Activated CD8-positive, alpha-beta T cell treated with anti-CD3 and anti-CD28 coated beads for 36 hours (primary cell): ENCODE results near the gene CACNA2D4. TPM values are rescaled to one million over a fixed set of nuclear protein-coding genes. Genes with fewer than 3 reads are reported as not detected.

Source experiments
- ATAC-seq: fragments of 200-7000 bp; cut with Tn5 transposase; one replicate; pipeline ENCODE4 v1.10.0; 2021; ENCODE audit warnings: mild to moderate bottlenecking, moderate library complexity
- CTCF ChIA-PET: fragments of 350-600 bp; sonication (Branson Sonifier 250); formaldehyde crosslinking; loops from one replicate; lab custom pipeline; 2021; ENCODE audit warnings: antibody characterized with exemption; lab: Charles Lee
- POLR2A ChIA-PET: fragments of 350-600 bp; sonication (Branson Sonifier 250); formaldehyde crosslinking; loops from one replicate; lab custom pipeline; 2021; ENCODE audit warnings: antibody characterized with exemption; lab: Charles Lee
- DNase-seq: peaks from one replicate; pipeline ENCODE4 v3.0.0-alpha.2; 2020
- H3K27ac Mint-ChIP-seq: one replicate; pipeline ENCODE4 v1.8.0; 2021; ENCODE audit warnings: mild to moderate bottlenecking, mixed read lengths
- H3K27me3 Mint-ChIP-seq: one replicate; pipeline ENCODE4 v1.8.0; 2021; ENCODE audit warnings: mixed read lengths
- H3K36me3 Mint-ChIP-seq: one replicate; pipeline ENCODE4 v1.8.0; 2021; ENCODE audit warnings: low read depth, mixed read lengths
- H3K4me1 Mint-ChIP-seq: one replicate; pipeline ENCODE4 v1.8.0; 2021; ENCODE audit warnings: low read depth, mixed read lengths
- H3K4me3 Mint-ChIP-seq: one replicate; pipeline ENCODE4 v1.8.0; 2021; ENCODE audit warnings: mild to moderate bottlenecking, moderate library complexity, mixed read lengths
- H3K9me3 Mint-ChIP-seq: one replicate; pipeline ENCODE4 v1.8.0; 2021; ENCODE audit warnings: mixed read lengths
- intact Hi-C: fragments of 100-400 bp; cut with micrococcal nuclease; formaldehyde crosslinking; loops from one replicate; pipeline ENCODE4 v1.10.0; 2022
- total RNA-seq, 2 experiments: library from RNA; stranded (reverse); gene quantifications; one replicate each; pipeline ENCODE4 v1.2.3, GENCODE V29; 2021
- TF ChIP-seq, protein P1 (sequence below): fragments of 200-600 bp; IDR thresholded peaks from one replicate; pipeline ENCODE4 v1.8.0; 2022; ENCODE audit warnings: antibody characterized with exemption, mild to moderate bottlenecking

The CACNA2D4 gene
- total RNA-seq, 2 experiments from 2014 or later: 4.2 to 4.3 TPM

DNA sequence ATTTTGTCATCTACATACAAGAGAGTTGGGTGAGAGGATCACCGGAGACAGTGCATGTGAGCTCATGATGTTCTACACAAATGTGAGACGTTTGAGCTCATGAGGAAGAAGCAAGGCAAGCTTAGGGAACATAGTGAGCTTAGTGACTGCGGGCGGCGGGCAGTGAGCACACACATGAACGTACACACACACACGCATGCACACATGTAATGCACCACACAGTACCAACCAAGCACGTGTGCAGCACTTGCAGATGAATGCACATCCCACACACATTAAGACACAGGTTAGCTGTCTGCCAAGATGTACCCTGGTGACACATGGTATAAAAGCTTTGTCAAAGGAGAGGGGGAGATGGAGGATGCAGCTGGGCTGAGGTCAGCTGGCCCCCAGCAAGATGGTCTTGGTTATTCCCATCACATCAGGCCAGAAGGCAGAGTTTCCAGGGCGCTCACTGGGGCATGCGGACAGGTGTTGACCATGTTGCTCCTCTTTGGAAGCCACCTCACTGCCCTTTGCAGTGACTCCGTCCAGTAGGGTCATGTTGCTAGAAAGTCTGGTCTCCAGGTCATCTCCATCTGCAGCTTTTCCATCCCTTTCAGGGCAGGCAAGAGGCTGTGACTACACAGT lies 8.7 kb upstream of the CACNA2D4 start:
- Mint-ChIP-seq H3K4me3 (no peak overlapping the region), H3K27me3 (peaks cover 3% of the 10 kb centered on the region), H3K27ac (no peak overlapping the region), H3K4me1 (peaks cover 15% of the 10 kb centered on the region), H3K36me3 (no peaks in the 10 kb centered on the region), H3K9me3 (no peaks in the 10 kb centered on the region)
- TF ChIP-seq, protein P1, sequence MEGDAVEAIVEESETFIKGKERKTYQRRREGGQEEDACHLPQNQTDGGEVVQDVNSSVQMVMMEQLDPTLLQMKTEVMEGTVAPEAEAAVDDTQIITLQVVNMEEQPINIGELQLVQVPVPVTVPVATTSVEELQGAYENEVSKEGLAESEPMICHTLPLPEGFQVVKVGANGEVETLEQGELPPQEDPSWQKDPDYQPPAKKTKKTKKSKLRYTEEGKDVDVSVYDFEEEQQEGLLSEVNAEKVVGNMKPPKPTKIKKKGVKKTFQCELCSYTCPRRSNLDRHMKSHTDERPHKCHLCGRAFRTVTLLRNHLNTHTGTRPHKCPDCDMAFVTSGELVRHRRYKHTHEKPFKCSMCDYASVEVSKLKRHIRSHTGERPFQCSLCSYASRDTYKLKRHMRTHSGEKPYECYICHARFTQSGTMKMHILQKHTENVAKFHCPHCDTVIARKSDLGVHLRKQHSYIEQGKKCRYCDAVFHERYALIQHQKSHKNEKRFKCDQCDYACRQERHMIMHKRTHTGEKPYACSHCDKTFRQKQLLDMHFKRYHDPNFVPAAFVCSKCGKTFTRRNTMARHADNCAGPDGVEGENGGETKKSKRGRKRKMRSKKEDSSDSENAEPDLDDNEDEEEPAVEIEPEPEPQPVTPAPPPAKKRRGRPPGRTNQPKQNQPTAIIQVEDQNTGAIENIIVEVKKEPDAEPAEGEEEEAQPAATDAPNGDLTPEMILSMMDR: no peak
- ChIA-PET POLR2A (interaction anchor here (1.1 kb wide), 1 partner anchor 132 kb away, joined by 3 read pairs; no protein-coding TSS in a partner anchor), CTCF (interaction anchor here (2.6 kb wide), 1 partner anchor 13 kb away, joined by 11 read pairs; no protein-coding TSS in a partner anchor)
- intact Hi-C loops: no loop called here
- ATAC-seq (no peak), DNase-seq (no peak)

DNA sequence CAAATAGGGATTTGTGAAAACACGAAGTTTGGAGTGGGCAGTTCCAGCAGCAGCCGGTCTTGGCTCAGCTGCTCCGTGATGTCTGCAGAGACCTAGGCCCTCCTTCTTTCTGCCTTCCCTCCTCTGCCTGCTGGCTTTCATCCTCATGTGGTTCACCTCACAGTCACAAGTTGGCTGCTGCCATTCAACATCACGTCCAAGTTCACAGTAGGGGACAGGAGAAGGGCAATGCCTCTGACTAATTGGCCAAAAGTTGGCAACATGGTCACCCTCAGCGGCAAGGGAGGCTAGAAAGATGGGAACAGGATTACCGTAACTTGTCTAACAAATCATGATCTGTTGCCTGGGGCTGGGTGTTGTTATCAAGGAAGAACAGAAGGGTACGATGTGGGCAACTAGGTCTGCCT lies 7.8 kb upstream of the CACNA2D4 start:
- intact Hi-C loops: no loop called here
- TF ChIP-seq, protein P1: no peak
- Mint-ChIP-seq H3K4me1 (peaks cover 15% of the 10 kb centered on the region), H3K4me3 (no peak overlapping the region), H3K9me3 (no peaks in the 10 kb centered on the region), H3K27ac (no peak overlapping the region), H3K36me3 (no peaks in the 10 kb centered on the region), H3K27me3 (peaks cover 3% of the 10 kb centered on the region)
- no peak for DNase-seq
- no peak for ATAC-seq
- ChIA-PET CTCF (interaction anchor here (1.0 to 2.6 kb wide), 2 partner anchors 10 to 14 kb away, joined by 3 to 11 read pairs; no protein-coding TSS in a partner anchor), POLR2A (no interaction called here)

GRCh38 chr12:1925684-1926006 lies 7.2 kb upstream of the CACNA2D4 start:
- DNase-seq: no peak
- TF ChIP-seq, protein P1: no peak
- intact Hi-C loops: no loop called here

DNA sequence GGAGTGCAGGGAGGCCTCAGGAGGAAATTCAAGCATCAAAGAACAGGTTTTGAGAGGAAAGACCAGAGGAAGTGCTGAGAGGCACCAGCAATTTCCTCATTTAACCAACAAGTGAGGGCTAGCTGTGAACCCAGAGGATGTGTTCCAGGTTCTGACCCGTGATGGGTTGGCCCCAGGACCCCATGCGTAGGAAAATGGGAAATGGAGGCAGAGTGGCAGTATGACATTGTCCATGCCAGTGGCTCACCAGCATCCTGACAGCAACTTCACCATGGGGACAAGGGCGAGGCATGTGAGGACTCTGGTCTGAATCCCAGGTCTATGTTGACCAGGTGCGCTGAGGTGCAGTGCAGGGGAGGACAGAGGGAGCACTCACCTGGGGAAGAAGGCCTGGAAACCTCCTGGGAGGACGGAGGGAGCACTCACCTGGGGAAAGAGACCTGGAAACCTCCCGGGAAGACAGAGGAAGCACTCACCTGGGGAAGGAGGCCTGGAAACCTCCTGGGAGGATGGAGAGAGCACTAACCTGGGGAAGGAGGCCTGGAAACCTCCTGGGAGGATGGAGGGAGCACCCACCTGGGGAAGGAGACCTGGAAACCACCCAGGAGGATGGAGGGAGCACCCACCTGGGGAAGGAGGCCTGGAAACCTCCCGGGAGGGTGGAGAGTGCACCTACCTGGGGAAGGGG lies 6.7 kb upstream of the CACNA2D4 start:
- peaks cover 13% of the 10 kb centered on the region for H3K4me1 Mint-ChIP-seq
- ChIA-PET POLR2A (no interaction called here), CTCF (interaction anchor here (1.0 to 1.7 kb wide), 2 partner anchors 9 to 15 kb away, joined by 3 to 8 read pairs; no protein-coding TSS in a partner anchor)
- H3K36me3 Mint-ChIP-seq: no peaks in the 10 kb centered on the region
- ATAC-seq: no peak
- DNase-seq: no peak
- H3K4me3 Mint-ChIP-seq: no peak overlapping the region
- no peak overlapping the region for H3K27ac Mint-ChIP-seq
- intact Hi-C loops: no loop called here
- no peaks in the 10 kb centered on the region for H3K9me3 Mint-ChIP-seq
- TF ChIP-seq, protein P1: no peak
- H3K27me3 Mint-ChIP-seq: peaks cover 5% of the 10 kb centered on the region

More at GRCh38 chr12:1925684-1926006, 7.2 kb upstream of the CACNA2D4 start:
- POLR2A ChIA-PET: no interaction called here
- ATAC-seq: no peak
- no peak overlapping the region for H3K27ac Mint-ChIP-seq
- H3K4me3 Mint-ChIP-seq: no peak overlapping the region
- H3K4me1 Mint-ChIP-seq: peaks cover 15% of the 10 kb centered on the region
- CTCF ChIA-PET: interaction anchor here (1.0 to 2.6 kb wide), 2 partner anchors 9 to 14 kb away, joined by 3 to 11 read pairs; no protein-coding TSS in a partner anchor
- no peaks in the 10 kb centered on the region for H3K36me3 Mint-ChIP-seq
- no peaks in the 10 kb centered on the region for H3K9me3 Mint-ChIP-seq
- peaks cover 5% of the 10 kb centered on the region for H3K27me3 Mint-ChIP-seq

GRCh38 chr12:1922985-1923384 lies 4.5 kb upstream of the CACNA2D4 start:
- Mint-ChIP-seq H3K27ac (no peak overlapping the region), H3K27me3 (peaks cover 5% of the 10 kb centered on the region), H3K4me1 (peaks cover 9% of the 10 kb centered on the region), H3K4me3 (no peak overlapping the region), H3K9me3 (no peaks in the 10 kb centered on the region), H3K36me3 (no peaks in the 10 kb centered on the region)
- ChIA-PET POLR2A (no interaction called here), CTCF (interaction anchor here (0.7 to 5.8 kb wide), 2 partner anchors 17 to 30 kb away, joined by 3 to 23 read pairs; no protein-coding TSS in a partner anchor)
- ATAC-seq (no peak), DNase-seq (no peak)
- intact Hi-C loops: no loop called here
- TF ChIP-seq, protein P1: no peak
